Hematopoietic multipotent progenitor cell treated with erythropoietin and hydrocortisone succinate and interleukin-3 and kit ligand, for 15 days (in vitro differentiated cells): ENCODE measurements around the gene KLHDC7B.

ENCODE experiments used
- DNase-seq: peaks from one replicate; pipeline ENCODE4 v3.0.0-alpha.2; 2015; ENCODE audit warnings: low spot score

KLHDC7B gene

DNA sequence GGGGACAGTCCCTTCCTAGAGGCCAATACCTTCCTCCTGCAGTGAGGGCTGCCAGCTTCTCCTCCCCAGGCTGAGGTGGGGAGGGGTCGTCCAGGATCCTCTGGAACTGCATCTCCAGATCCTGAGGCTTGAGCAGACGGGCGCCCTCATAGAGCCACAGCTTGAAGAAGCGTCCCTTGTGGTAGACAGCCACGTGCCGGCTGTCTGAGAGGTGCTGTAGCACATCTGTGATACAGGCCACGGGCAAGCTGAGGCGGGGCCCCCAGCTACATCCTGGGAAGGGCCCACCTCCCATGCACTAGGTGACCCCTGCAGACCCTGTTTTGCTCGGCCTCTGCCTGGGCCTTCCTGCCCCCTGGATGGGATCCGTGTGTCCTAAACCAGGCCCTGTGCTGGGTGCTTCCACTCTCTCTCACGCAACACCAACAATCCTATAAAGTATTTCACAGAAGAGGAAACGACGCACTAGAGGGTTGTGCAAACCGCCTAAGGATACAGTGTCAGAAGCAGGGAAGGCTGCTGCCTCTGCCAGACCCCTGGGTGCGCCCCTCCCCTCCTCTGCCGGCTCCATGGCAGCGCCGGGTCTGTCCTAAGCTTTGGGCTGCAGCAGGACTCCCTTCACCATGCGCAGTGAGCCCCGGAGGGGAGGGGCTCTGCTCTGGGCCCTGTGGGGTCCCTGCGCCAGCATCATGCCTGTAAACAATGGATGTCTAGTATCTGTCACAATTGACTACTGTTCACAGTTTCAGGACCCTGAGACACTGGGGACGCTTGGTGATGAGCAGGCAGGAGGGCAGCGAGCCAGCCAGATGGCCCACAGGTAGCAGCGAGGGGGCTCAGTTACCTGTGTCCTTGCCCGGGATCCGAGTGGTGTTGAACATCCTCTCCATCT, 28.0 kb downstream of the KLHDC7B start:
- DNase-seq = no peak

DNA sequence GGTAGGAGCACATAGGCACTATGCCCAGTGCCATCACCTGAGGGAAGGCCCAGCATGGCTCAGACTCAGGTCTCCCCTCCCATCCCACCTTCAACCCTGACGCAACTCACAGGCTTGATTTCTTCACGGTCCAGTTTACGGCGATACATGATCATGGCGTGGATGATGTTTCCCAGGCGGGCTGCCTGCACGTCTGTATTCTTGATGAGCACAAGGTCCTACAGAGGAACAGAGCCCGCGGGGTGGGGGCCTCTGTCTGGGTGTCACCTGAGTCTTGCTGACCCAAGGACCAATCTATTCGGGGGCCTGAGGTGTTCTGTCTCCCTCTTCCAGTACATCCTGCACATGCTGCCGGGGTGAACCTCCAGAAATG, 28.7 kb downstream of the KLHDC7B start:
- DNase-seq = no peak

GRCh38 chr22:50575426-50575941, 29.8 kb downstream of the KLHDC7B start:
- no peak for DNase-seq

DNA sequence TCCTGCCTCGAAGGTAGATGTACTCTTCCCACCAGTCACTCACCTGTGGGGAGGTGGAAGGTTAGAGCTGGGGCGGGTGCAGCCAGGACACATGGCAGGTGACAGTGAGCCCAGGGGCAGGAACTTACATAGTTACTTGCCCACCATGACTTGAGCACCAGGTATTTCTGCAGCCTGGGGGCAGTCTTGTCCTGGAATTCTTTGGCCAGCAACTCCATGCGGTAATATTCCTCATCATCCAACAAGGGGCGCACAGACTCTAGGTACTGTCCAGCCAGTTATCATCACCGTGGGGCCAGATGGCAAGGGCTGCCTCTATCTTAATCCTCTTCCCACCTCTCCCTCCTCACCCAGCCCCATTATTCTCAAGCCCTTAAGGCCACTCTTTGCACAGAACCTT, 30.4 kb downstream of the KLHDC7B start:
- DNase-seq = no peak

- no peak for DNase-seq
These were observed 31.4 kb downstream of the KLHDC7B start for GRCh38 chr22:50576806-50577696.

DNA sequence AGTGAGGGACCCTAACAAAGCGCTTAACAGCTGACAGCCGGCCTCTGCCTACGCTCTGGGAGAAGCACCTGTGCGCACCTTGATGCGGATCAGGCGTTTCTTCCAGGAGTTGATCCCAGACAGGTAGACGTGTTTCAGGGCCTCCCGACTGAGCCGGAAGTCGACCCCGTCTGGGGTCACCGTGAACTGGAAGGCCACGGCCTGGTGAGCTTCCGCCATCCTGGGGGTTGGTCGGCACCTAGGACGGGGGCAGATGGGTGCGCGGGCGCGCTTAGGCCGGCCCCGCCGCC, 31.9 kb downstream of the KLHDC7B start:
- DNase-seq = no peak

GRCh38 chr22:50577987-50578775, 32.5 kb downstream of the KLHDC7B start, which contains the start of gene CPT1B:
Gene CPT1B (minus strand): TSS chr22:50578427. CDS start chr22:50577915, 512 bp downstream.
- no peak for DNase-seq

DNA sequence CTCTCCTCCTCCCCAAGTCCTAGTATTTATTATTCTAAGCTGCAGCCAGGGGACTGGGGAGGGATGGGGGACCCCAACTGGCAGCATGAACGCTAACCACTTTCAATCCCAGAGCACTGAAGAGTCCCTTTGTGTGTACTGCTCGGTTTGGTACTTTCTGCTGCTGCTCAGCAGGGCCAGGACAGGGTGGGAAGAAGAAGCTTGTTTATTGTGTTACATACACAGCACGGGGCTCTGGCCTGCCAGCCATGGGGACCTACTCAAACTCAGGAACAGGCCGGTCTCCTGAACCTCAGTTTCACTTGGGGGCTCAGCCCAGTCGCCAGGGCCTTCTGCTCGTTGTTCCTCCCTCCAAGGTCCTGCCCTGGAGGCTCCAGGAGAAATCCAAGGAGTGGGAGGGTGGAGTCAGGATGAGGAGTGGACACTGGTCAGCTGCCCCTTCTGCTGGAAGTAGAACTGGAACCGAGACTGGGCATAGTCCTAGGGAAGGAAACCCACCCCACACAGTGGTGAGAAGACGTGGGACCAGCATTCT, 33.1 kb downstream of the KLHDC7B start:
- DNase-seq = no peak

- DNase-seq = no peak
These were observed 34.1 kb downstream of the KLHDC7B start for GRCh38 chr22:50579752-50580151.

- DNase-seq = no peak
These were observed 35.6 kb downstream of the KLHDC7B start for GRCh38 chr22:50581031-50581949.

- no peak for DNase-seq
These were observed 36.3 kb downstream of the KLHDC7B start for GRCh38 chr22:50581950-50582492.

GRCh38 chr22:50582493-50583293, 37.0 kb downstream of the KLHDC7B start, which contains the start of gene CHKB:
Gene CHKB (minus strand): TSS chr22:50582849. CDS start chr22:50582781, 68 bp downstream.
- DNase-seq = peak; percentile 96

DNA sequence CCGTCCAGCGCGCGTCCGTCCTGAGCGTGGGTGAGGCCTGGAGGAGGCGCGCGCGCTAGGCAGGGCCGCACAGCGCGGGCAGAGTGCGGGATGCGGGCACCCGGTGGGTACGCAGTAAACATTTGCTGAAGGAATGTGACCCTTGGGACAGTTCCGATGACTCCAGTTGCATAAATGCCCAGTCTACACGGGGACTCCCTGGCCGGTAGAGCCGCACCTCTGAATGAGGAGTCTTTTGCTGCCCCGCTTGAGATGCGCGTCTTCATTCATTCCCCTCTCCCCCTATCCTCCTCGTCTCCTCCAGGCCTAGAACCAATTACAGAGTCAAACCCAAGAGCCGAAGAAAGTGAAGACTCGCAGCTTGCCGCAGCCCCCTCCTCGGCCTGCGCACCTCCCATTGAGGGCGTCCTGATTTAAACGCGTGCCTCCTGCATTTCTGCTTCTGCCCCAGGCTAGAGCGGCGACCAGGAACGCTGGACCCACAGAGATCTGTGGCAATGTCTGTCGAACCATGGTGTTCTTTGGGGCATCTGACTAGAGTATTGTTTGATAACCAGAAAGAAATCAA, 37.7 kb downstream of the KLHDC7B start:
- DNase-seq = no peak

- no peak for DNase-seq
These were observed 38.7 kb downstream of the KLHDC7B start for GRCh38 chr22:50584106-50585096.

- DNase-seq = no peak
These were observed 39.5 kb downstream of the KLHDC7B start for GRCh38 chr22:50585238-50585637.

DNA sequence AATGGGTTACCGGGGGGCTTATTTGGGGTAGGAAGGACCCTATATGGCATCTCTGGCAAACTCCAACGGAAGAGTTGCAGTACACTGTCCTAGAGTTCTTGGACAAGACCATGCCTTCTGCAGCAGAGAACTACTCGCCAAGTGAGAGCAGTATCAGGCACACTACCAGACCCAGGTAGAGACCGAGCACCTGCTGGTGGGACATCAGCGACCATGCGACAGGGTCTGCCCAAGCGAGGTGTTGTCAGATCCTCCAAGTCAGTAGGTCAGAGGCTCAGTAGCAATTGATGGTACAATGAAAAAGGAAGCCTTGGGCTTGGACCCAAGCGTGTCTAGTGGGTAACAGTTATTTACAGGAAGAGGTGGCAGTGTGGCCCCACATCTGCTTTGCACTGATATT, 40.1 kb downstream of the KLHDC7B start:
- no peak for DNase-seq

- DNase-seq = no peak
These were observed 40.7 kb downstream of the KLHDC7B start for GRCh38 chr22:50586416-50586815.

GRCh38 chr22:50587407-50587806, 41.7 kb downstream of the KLHDC7B start:
- no peak for DNase-seq
